HT1080 (cell line): ENCODE measurements around the gene SASS6. TPM values are rescaled to one million over a fixed set of nuclear protein-coding genes. Genes with fewer than 3 reads are reported as not detected.

ENCODE experiments used
- DNase-seq: peaks from one replicate; pipeline ENCODE4 v3.0.0-alpha.2; 2015; ENCODE audit warnings: low read depth
- polyA plus RNA-seq, 2 experiments: library from polyadenylated mRNA; depleted of rRNA; stranded (reverse); fragments of >200 nt; gene quantifications; 2 replicates each; pipeline ENCODE4 v1.2.3, GENCODE V29; 2015
- total RNA-seq: library from RNA; depleted of rRNA; stranded (reverse); fragments of >200 nt; shearing (Covaris generic); gene quantifications from 2 replicates; pipeline ENCODE4 v1.2.3, GENCODE V29; 2014; rRNA removed

Gene SASS6
- 11.1 and 12.1 TPM in 2 replicates for total RNA-seq
- 8.7 and 12.1 TPM in 2 replicates for polyA plus RNA-seq (2015; cell fraction: cytosol; rRNA removed)
- polyA plus RNA-seq (2015; cell fraction: nucleus; rRNA removed), result 25.2 and 29.7 TPM in 2 replicates

- DNase-seq, result peak; percentile 98
Observed at GRCh38 chr1:100132566-100133477, at the start of gene SASS6, which contains the start of gene TRMT13. TSS of gene SASS6 (minus strand) at chr1:100132930. CDS start at chr1:100132814, 116 bp downstream. TSS of gene TRMT13 (plus strand) at chr1:100133163. CDS start at chr1:100133169, 6 bp downstream.

- DNase-seq, result no peak
Observed at GRCh38 chr1:100178091-100178490, 45.4 kb upstream of the SASS6 start, which contains the start of gene LRRC39. TSS of gene LRRC39 (minus strand) at chr1:100178256. CDS start at chr1:100168516, 9,740 bp downstream.

GRCh38 chr1:100177295-100178041 is 44.7 kb upstream of the SASS6 start:
- no peak for DNase-seq

- DNase-seq, result no peak
Observed at GRCh38 chr1:100168051-100168450, 35.3 kb upstream of the SASS6 start.

- no peak for DNase-seq
Observed at GRCh38 chr1:100164702-100165101, 32.0 kb upstream of the SASS6 start.

GRCh38 chr1:100164216-100164615 is 31.5 kb upstream of the SASS6 start:
- no peak for DNase-seq

- no peak for DNase-seq
Observed at GRCh38 chr1:100162881-100163280, 30.2 kb upstream of the SASS6 start.

- no peak for DNase-seq
Observed at GRCh38 chr1:100152271-100152670, 19.5 kb upstream of the SASS6 start.

- DNase-seq, result no peak
Observed at GRCh38 chr1:100151679-100152078, 18.9 kb upstream of the SASS6 start.

GRCh38 chr1:100147875-100148274 is 15.1 kb upstream of the SASS6 start:
- no peak for DNase-seq

- no peak for DNase-seq
Observed at GRCh38 chr1:100146958-100147357, 14.2 kb upstream of the SASS6 start.

GRCh38 chr1:100145116-100145515 is 12.4 kb upstream of the SASS6 start:
- no peak for DNase-seq

GRCh38 chr1:100142343-100142742 is 9.6 kb upstream of the SASS6 start:
- DNase-seq, result no peak

- no peak for DNase-seq
Observed at GRCh38 chr1:100141192-100141591, 8.5 kb upstream of the SASS6 start.

- DNase-seq, result no peak
Observed at GRCh38 chr1:100137602-100138001, 4.9 kb upstream of the SASS6 start.

GRCh38 chr1:100134872-100135271 is 2.1 kb upstream of the SASS6 start:
- no peak for DNase-seq

- no peak for DNase-seq
Observed at GRCh38 chr1:100131623-100132022, 1.1 kb downstream of the SASS6 start.

GRCh38 chr1:100130552-100131077 is 2.1 kb downstream of the SASS6 start:
- peak; percentile 19 for DNase-seq

GRCh38 chr1:100127226-100127625 is 5.5 kb downstream of the SASS6 start:
- no peak for DNase-seq

GRCh38 chr1:100122177-100122576 is 10.6 kb downstream of the SASS6 start:
- no peak for DNase-seq

GRCh38 chr1:100115524-100115923 is 17.2 kb downstream of the SASS6 start:
- no peak for DNase-seq
